Measurements from ENCODE around the gene CSF2.

Gene CSF2

DNA sequence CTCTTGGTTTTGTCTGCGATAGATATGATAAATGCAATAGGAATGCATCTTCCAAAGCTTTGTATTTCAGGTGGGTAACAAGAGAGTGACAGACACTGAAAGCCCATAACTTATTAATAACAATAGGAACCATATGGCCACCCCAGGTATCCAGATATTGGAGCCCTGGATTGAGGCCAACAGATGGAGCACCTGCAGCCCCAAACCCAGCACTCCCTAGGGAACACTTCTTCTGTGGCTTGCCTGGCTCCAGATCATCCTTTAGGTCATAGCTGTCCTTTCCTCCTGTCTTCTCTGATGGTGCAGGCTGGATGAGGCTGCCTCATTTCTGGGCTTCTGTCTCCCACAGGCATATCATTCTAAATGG, 18.2 kb upstream of the CSF2 start:
- DNase-seq, result no peak

DNA sequence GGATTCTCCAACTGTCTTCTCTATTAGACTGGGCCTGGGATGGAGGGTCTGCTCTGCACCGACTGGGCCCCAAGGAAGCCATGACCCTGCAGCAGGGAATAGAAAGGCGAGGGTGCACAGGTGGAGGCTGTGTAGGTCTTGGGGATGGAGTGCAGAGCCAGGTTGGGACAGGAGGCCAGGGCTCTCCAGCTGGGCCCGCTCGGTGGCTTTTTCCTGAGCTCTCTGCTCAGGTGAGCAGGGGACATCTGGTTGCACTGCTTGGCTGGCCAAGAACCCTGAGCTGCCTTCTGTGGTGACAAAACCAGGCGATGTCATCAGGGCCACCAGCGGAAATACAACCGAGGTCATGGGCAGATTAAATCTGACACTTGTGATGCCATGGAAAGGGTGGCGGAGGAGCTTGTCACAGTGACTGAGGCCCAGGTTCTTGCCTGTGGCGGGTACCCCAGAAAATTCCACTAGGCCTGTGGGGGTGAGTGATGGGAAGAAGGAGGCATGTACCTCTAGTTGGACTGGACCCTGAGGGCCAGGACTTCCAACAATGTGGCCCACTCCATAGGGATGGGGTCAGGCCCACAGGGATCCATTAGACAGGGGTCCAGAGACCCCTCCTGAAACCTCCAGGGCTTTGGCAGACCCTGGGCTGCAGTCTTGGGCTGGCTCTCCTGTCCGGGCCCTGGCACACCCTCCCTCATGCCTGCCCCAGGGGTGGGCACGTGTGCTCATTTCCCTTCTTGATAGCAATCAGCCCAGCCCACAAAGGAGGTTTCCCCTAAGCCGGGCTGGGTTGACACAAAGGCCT, 17.6 kb upstream of the CSF2 start:
- DNase-seq, result peak; percentile 52

DNA sequence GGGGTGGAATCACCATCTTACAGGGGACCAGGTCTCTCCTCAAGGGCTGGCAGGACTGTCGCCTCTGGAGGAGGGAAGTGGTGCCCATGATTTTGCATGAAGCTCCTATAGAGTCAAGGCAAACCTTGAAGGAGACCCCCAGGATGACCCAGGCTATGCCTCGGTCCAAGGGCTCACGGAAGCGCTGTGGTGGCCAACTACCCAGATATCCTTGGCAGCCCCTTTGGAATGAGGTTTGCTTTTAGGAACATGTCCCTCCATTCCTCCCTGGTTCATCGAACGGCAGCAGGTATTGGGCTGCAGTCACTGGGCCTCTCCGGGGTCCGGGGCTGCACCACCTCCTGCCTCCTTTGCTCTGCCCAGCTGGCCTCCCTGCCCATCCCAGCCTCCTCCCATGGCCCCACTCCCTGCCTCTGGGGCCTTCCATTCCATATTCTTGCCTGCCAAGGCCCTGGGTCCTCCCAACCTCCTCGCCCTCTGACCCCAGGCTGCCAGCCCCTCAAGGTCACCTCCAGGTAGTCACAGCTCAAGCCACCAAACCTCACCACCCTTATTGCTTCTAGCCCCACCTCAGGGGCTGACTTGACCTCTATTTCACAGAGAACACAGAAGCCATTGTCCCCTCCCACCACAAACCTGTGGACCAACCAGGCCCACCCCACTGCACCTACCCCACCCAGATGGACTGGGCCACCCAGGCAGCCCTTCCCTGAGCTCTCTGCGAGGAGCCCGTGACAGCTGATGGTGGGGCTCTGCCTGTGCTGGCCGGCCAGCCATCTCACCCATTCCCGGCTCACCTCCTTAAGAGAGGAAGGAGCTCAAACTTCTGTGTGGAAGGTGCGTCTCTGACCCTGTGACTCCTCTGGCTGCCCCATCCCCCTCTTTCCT, 16.7 kb upstream of the CSF2 start:
- DNase-seq, result no peak

DNA sequence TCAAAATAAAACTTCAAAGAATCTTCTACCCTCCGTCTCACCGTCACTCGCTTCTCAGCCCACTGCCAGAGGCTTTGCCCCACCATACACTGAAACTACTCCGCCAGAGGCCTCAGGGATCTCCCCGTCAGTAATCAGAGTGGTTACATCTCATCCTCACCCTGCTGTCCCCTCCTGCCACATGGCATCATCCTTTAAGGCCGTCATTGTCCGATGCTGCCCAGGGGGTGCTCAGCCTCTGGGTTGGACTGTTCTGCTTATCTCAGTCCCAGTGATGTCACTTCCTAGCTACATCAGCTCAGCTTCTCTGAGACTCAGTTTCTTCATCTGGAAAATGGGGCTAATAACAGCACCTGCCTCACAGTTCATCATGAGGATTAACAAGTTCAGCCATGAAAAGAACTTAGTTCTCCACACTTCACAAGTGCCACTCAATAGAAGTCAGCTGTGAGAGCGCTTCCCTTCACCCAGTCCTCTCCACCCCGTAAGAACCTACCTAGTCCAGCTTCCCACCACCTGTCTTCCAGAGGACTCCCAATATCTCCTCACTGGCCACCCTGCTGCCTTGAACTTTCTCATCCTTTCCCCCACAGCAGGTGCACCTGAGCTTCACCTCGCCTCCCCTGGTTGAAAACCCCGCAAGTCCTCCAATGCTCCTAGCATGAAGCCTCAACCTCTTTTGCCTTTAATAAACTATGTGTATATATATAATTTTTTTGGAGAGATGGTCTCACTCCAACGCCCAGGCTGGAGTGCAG, 15.9 kb upstream of the CSF2 start:
- no peak for DNase-seq

DNA sequence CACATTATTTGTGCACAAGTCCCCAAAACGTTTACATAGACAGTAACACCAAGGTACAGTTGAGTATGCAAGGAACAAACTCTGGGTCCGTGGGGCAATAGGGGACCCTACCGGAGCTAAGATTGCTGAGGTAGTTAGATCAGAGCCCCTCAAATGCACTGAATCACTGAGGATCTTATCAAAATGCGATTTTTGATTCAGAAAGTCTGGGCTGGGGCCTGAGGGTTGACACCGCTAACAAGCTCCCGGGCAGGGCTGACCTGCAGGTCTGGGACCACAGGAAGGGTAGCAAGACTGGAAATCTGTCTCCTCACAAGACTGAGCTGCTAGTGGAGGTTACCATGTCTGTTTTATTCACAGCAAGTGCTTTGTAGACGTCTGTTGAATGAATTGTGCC, 14.9 kb upstream of the CSF2 start:
- no peak for DNase-seq

DNA sequence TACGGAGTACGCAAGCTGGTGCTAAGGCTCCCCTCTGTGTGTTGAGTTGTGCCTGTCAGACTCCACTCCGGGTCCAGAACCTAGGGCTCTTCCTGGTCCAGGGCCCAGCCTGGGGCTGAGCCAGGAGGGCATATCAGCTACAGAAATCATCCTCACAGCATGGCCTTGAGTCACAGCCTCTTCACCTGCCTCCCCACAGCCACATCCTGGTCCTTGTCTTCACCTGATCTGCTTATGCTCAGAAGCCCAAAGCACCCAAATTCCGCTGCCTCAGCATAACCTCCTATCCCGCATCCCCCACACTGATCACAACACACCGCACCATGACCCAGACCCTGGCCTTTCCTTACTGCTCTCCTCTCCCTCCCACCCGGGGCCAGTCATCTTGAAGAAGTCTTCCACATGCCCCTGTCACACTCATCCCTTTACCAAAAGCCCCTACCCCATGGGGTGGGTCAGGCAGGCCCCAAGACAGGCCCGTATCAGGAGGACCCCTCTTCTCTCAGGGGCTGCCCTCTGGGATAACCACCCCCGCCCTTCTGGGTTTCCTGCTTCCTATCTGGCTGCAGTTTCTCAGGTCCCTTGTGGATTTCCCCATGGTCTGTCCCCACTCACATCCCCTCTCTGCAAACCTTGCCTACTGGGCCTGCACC, 14.4 kb upstream of the CSF2 start:
- no peak for DNase-seq

DNA sequence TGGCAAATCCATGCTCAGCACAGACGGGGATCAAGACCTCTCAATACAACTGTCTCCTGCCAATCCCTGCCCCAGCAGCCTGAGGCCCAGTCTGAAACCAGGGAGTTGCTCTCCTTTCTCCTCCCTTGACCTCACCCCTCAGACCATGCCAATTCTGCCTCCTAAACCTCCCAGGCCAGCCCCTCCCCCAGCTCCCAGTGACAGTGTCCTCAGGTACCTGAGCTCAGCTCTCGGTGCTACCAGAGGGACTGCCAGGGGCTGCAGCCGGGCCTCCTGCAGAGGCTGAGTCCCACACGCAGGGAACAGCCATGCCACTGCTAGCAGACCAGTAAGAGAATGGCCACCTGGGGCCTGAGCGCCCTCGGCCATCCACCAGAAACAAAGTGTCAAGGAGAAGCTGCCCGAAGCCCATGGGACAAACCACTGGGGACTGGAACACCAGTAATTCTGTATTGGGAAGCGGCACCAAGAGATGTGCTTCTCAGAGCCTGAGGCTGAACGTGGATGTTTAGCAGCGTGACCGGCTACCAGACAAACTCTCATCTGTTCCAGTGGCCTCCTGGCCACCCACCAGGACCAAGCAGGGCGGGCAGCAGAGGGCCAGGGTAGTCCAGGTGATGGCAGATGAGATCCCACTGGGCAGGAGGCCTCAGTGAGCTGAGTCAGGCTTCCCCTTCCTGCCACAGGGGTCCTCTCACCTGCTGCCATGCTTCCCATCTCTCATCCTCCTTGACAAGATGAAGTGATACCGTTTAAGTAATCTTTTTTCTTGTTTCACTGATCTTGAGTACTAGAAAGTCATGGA, 13.7 kb upstream of the CSF2 start:
- no peak for DNase-seq

DNA sequence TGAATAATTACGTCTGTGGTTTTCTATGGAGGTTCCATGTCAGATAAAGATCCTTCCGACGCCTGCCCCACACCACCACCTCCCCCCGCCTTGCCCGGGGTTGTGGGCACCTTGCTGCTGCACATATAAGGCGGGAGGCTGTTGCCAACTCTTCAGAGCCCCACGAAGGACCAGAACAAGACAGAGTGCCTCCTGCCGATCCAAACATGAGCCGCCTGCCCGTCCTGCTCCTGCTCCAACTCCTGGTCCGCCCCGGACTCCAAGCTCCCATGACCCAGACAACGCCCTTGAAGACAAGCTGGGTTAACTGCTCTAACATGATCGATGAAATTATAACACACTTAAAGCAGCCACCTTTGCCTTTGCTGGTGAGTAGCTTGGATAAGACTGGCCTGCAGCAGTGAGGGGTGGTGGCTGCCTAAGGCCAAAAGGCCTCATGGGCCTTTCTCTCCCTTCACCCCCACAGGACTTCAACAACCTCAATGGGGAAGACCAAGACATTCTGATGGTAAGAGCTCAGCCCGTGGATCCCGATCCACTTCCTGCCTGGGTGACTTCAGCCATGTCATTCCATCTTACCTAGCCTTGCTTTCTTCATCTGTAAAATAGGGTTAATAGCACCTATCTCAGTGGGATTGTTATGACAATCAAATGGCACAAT, 13.0 kb upstream of the CSF2 start, which contains the start of gene IL3:
Gene IL3, plus strand, starts transcription at position 155 of the 661 bp plus-strand sequence. Its CDS starts 52 bp downstream, at position 207.
- no peak for DNase-seq

DNA sequence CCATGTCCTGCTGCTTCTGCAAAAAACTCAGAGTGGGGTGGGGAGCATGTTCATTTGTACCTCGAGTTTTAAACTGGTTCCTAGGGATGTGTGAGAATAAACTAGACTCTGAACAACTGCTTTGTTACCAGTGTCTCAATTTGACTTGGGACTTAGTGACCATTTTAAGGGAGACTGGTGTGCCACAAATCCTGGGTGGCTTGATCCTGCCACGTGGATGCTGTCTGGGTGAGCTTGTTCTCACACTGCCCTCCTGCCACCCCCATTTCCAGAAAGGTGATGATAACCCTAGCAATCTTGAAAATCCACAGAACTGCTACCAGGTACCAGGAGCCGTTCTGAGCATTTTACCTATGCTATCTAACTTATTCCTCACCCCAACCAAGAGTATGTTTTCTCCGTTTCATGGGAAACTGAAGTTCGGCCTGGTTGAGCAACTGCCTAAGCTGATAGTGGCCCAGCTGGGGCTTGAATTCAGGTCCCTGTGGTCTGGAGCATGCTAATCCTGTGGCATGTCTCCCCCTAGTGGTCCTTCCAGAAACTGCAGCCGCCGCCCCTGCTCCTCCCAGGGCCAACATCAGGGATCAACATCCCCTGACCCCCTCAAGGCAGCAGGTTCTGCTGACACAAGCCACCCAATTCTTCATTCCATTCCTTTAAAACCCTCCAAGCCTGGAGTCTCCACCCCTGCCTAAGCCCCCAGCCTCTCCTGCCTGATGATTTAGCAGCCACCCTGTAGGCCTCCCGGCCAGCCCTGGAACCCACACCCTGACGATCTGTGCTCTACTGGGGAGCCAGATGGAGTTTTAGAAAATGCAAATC, 10.3 kb upstream of the CSF2 start:
- peak; percentile 62 for DNase-seq

DNA sequence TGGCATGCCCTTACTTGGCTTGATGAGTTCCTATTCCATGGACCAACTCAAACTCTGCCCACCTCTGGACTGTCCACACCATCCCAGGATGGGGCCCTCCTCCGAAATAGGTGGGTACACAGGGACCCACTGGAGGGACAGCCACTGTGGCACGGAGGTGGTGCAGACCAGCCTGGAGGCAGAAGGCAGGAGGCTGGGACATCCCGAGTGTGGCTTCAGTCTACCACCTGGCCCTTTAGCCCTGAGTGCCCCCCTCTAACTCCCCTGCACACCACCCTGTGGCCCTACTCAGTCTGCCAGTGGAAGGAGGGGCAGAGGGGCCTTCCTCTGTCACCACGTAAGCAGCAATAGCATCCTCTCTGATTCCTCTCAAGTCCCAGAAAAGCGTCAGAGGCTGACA, 9.4 kb upstream of the CSF2 start:
- no peak for DNase-seq

DNA sequence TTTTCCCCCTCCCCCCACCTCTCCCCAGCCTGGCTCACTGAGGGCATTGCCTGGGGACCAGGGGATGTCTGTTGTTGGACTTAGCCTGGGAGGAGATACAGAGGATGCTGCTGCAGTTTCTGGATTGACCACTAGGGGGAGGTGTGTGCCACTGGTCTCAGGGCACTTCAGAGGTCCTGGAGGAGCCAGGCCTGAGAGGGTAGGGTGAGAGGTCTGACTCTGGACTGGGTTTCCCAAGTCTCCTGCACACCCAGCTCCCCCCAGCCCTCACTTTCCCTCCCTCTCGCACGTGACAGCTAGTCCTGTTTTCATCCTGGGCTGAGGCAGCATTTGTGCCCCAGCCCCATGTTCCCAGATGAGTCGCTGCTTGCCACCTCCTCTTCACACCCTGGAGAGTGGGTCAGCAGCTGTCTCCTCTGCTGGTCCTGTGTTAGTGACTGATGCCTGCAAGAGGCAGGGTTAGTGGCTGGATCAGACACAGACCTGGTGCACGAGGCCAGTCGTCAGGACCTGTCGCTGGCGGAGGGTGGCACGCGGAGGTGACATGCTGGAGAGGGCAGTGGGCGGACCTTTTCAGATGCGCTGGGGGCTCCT, 8.8 kb upstream of the CSF2 start:
- DNase-seq, result peak; percentile 68

DNA sequence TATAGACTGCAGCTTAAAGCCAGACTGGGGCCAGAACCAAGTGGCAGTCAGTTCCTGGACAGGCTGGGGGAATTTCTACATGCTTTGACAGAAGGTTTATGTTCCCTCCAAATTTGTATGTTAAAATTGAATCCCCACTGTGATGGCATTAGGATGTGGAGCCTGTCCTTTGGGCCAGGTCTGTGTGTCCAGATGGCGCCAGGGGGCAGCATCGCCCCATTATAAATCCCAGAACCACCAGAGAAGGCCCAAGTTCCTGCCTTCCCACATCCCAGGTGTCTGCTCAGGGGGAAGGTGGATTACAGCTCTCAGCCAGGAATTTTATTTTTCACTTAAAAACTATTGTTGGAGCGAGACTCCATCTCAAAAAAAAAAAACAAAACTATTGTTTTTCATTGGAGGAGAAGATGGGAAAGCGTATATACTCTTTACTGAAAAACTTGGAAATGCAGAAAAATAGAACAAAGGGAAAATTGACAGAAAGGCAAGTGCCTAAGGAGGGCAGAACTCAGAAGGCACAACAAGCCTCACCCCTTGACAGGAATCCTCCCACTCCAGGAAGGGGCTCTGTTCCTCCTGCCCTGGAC, 8.1 kb upstream of the CSF2 start:
- DNase-seq, result no peak

DNA sequence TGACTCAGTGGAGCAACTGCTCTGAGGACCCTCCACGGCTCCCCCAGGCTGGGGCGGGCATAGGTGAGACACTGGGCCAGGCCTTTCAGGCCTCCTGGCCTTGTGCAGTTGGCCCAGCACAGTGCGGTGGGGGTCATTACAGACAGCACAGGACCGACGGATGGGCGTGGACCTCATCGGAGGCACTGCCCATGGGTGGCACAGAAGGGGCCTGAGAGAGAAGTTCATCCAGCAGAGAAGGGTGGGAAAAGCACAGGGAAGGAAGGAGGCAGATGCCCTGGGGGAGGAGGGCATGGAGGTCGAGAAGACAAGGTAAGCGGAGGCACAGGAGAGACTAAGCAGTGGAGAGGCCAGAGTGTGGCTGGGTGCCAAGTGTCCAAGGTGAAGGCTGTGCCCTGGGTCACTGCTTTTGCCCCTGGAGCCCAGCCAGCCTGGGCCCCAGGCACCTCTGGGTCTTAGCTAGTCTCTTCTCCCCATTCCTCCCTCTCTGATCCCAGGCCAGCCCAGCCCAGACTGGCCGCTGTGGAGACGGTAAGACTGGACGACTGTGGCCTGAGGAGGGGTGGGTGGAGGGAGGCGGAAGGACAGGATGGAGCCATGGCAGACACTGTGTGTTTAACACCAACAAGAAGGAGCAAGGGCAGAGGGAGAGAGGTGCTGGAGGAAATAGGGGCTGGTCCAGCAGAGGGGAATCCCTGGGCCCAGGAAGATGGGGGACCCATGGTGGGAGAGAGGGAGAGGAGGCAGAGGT, 7.5 kb upstream of the CSF2 start:
- DNase-seq, result no peak

DNA sequence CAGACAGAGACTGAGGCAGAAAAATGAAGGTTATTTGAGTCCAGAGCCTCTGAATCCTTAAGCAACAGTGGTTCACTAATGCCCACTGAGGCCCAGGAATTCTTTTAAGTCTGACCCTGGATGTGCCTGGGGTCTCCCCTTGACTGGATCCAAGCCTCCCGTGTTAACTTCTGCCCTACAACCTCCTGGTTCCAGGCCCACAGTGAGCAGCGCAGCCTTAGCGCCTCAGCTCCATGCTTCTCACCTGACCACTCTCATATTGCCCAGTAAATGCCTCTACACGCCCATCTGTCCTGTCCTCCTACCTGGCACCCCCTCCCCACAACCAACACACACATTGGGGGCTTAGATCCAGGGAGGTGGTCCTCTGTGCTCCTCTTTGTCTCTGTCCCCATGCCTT, 6.7 kb upstream of the CSF2 start:
- DNase-seq, result no peak

DNA sequence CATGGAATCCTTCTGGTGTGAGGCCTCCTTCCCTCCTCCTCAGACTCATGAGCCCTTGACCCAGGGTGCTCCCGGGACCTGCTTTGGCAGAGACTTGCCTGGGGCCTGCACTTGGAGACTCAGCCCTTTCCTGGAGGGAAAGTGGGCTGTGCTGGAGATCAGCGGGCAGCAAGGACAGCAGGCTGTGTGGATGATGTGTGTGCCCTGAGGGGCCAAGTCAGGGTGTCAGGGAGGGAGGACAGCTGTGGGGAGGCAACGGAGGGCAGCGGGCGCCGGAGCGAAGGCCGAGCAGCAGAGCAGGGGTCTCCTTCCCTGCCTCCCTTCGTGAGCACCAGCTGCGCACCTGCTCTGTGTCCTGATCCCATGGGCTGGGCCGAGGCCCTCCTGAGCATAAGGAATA, 6.1 kb upstream of the CSF2 start:
- no peak for DNase-seq

DNA sequence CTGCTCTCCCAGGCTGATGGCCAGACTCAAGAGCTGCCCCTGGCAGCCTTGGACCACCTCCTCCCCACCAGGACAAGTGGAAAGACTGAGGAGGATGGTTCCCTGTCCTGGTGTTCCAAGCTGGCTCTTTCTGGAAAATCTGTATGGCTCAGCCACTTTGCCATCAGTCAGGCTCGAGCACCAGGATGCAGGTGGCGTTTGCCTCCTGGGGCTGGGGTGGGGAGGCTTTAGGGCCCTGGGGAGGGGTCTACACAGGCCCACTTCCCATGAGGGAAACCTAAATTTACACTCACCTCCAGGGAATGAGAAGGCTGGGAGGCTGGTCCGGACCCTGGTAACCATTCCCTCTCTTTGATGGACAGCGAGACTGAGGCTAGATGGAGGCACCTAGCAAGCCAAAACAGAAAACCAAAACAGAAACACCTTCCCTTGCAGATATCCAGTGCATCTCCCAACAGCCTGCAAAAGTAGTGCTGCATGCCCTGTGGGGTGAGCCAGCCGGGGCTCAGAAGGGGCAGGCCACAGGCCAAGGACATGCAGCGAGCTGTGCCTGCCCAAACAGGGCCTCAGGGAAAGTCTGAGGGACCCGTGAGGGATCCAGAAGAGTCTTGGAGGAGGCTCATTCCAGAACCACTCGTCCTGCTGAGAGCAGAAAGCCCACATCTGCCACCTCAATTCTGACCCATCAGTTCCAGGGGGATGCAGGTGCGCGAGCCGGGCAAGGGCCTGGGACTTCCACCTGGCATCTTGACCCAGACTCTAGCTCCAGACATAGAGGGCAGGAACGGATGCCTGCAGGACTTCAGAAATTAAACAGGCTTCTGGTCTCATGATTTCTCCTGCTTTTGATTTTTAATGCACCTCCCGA, 5.4 kb upstream of the CSF2 start:
- DNase-seq, result no peak

DNA sequence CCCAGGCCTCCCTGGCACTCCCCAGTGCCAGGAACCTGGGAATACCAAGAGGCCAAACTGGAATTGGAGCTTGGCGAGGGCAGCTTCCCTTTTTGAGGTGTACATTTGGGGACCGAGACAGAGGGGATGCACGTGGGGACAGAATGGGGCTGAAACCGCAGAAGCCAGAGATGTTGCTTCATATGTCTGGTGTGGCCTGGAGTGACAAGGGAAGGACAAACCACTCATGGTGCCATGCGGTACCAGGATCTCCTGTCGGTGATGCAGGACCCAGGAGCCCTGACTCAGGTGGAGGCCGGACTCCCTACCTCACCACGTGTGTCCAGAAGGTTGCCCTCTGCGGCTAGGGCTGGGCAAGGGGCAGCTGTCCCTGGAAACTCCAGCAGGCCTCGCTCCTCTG, 4.0 kb upstream of the CSF2 start:
- no peak for DNase-seq

DNA sequence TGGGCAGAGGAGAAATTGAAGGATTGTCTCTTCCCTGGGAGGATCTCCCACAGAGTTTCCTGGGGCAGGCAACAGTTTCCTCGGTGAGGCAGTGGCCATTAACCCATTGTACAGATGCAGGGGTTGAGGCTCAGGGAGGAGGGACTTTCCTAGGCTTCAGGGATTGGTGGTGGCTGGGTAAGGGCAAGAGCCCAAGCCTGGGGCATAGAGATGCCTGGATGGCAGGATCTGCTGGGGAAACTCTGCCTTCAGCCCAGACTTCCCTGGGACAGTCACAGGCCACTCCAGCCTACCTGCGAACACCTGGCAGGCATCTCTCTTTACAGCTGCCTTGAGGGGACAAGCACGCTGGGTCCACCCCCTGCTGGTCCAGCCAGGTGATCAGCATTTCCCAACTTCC, 3.6 kb upstream of the CSF2 start:
- DNase-seq, result no peak

All from CD4-positive, alpha-beta T cell treated with Interleukin-15 for 1 hour (primary cell).